HG03175 (cell line): ENCODE results near the gene SPINK5.
"Not testable (repeated sequence)": the region's sequence is repeated elsewhere in the genome, so short reads cannot be mapped to it uniquely, and the experiment has no call there.

Experiments
- ATAC-seq: cut with Tn5 transposase; IDR thresholded peaks from one replicate; pipeline ENCODE4 v1.9.1; 2021; ENCODE audit warnings: mild to moderate bottlenecking, moderate library complexity; ENCODE audit not compliant: unreplicated experiment

The SPINK5 gene

GRCh38 chr5:148063861-148064260, at the start of gene SPINK5:
TSS of gene SPINK5 (plus strand) at chr5:148063980. CDS start at chr5:148064045, 65 bp downstream.
- no peak for ATAC-seq

GRCh38 chr5:148014276-148014675, 49.5 kb upstream of the SPINK5 start:
- no peak for ATAC-seq

- no peak for ATAC-seq
Observed at GRCh38 chr5:148020257-148020988, 43.4 kb upstream of the SPINK5 start.

GRCh38 chr5:148027505-148027904, 36.3 kb upstream of the SPINK5 start:
- no peak for ATAC-seq

- no peak for ATAC-seq
Observed at GRCh38 chr5:148029131-148029530, 34.6 kb upstream of the SPINK5 start.

- no peak for ATAC-seq
Observed at GRCh38 chr5:148033134-148033533, 30.6 kb upstream of the SPINK5 start.

- no peak for ATAC-seq
Observed at GRCh38 chr5:148035676-148036075, 28.1 kb upstream of the SPINK5 start.

- no peak for ATAC-seq
Observed at GRCh38 chr5:148042881-148043280, 20.9 kb upstream of the SPINK5 start.

GRCh38 chr5:148043705-148044104, 20.1 kb upstream of the SPINK5 start:
- ATAC-seq = no peak

- ATAC-seq = not testable (repeated sequence)
Observed at GRCh38 chr5:148055160-148055559, 8.6 kb upstream of the SPINK5 start.

GRCh38 chr5:148060309-148060708, 3.5 kb upstream of the SPINK5 start:
- no peak for ATAC-seq

- ATAC-seq = no peak
Observed at GRCh38 chr5:148060881-148061280, 2.9 kb upstream of the SPINK5 start.

GRCh38 chr5:148070621-148071020, 6.8 kb downstream of the SPINK5 start:
- ATAC-seq = no peak

- no peak for ATAC-seq
Observed at GRCh38 chr5:148072207-148072606, 8.4 kb downstream of the SPINK5 start.

GRCh38 chr5:148075529-148075928, 11.7 kb downstream of the SPINK5 start:
- no peak for ATAC-seq

GRCh38 chr5:148083203-148083602, 19.4 kb downstream of the SPINK5 start:
- ATAC-seq = no peak

- no peak for ATAC-seq
Observed at GRCh38 chr5:148084269-148084668, 20.5 kb downstream of the SPINK5 start.

GRCh38 chr5:148085310-148085709, 21.5 kb downstream of the SPINK5 start:
- ATAC-seq = no peak

- no peak for ATAC-seq
Observed at GRCh38 chr5:148085977-148086705, 22.4 kb downstream of the SPINK5 start.

GRCh38 chr5:148090146-148090772, 26.5 kb downstream of the SPINK5 start:
- no peak for ATAC-seq

GRCh38 chr5:148090773-148091250, 27.0 kb downstream of the SPINK5 start:
- no peak for ATAC-seq
